HG03354 (cell line): ENCODE data around the gene RUSC1.
A peak's percentile ranks its signal among the peaks of the same experiment; 100 is the strongest.

Experiments
- ATAC-seq: cut with Tn5 transposase; IDR thresholded peaks from one replicate; pipeline ENCODE4 v1.9.1; 2021; ENCODE audit warnings: mild to moderate bottlenecking; ENCODE audit not compliant: unreplicated experiment, poor library complexity, severe bottlenecking

RUSC1 gene

DNA sequence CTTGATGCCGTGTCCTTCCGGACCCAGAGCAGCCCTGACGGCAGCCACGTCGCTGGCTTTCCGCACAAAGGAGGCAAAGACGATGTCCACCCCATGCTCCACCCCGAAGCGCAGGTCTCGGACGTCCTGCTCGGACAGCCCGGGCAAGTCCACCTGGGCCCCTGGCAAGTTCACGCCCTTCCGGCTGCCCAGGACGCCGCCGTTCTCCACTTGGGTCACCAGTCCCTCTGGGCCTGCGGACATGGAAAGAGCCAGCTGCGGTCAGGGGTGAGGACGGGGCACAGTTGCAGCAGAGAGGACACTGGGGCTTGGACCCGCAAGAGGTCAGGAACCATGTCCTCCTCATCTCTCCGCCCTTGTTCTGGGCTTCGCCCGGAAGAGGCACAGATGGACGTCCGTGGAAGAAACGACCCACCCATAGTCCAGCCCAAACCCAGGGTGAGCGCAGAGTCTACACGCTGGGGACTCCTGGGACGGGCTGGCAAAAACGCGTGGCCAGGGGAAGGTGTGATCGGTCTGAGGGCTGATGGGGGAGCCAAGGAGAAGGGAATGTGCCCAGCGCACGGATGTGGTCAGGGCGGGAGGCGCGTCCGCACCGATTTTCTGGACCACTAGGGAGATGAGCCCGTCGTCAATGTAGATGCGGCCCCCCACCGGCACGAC, 26.0 kb upstream of the RUSC1 start:
- no peak for ATAC-seq

DNA sequence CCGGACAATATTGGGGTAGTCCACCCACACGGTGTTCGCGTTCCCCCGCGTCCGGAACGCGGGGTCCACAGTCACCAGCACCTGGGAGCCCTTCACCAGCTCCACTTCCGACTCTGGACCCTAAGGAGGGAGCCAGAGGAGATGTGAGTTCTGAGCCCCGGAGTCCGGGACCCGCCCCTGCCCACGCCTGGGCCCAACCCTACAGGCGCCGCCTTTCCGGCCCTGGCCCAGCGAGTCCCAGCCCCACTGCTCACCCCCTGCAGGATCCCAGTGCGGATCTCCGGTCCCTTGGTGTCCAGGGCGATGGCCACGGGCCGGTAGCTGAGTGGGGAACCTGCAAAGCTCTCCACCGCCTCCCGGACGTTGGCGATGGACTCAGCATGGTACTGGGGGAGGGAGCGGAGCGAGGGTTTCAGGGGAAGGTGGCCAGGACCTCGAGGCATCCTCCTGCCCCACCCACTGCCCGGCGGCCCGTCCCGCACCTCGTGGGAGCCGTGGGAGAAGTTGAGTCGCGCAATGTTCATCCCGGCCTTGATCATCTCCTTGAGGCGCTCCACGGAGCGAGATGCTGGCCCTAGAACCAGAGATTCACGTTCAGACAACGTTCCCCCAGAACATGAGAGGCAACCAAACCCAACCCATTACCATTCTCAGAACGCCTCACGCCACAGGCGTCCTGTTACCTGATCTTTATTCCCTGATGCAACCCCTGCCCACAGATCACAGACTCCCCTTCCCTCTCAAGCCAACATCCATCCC, 25.3 kb upstream of the RUSC1 start:
- ATAC-seq = no peak

DNA sequence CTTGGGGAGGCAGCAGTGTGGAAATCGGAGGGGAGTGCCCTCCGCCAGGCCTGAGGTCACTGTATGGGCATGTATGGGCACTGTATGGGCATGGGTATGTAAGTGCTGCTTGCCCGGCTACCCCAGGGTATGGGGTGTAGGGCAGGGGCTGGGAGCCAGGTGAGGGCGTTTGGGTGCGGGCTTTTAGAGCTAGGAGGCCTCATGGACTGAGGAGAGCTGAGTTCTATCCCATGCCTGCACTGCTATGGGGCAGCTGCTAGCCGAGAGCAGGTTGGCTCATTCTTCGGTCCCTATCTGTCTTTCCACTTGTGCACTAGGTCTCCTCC, 24.8 kb upstream of the RUSC1 start:
- ATAC-seq = no peak

DNA sequence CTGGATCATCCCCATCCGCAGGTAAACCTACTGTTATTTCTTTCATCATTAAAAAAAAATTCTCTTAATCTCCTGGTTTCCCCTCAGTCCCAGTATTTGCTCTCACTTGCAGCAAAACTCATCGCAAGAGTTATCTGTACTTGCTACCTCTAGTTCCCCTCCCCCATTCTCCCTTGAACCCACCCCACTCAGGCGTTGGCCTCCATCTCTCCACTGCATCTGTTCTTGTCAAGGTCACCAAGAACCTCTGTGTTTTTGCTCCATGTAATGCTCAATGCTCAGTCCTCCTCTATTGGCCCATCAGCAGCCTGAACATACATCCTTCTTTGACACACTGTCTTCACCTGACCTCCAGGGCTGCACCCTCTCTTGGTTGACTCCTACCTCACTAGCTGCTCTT, 24.0 kb upstream of the RUSC1 start:
- ATAC-seq = no peak

DNA sequence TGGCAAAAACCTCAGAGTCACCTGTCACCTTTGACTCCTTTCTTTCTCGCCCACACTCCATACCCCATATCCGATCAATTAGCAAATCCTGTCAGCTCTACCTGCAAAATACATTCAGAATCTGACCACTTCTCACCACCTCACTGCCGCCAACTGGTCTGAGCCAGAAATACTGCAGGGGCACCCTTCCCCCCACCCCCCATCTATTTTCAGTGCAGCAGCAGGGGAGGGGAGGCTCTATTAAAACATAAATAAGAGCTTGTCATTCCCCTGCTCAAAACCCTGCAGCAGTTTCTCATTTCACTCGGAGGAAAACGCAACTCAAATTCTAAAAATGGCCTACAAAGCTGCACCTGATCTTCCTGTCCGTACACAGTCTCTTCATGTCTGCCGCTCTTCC, 23.3 kb upstream of the RUSC1 start:
- ATAC-seq = no peak

DNA sequence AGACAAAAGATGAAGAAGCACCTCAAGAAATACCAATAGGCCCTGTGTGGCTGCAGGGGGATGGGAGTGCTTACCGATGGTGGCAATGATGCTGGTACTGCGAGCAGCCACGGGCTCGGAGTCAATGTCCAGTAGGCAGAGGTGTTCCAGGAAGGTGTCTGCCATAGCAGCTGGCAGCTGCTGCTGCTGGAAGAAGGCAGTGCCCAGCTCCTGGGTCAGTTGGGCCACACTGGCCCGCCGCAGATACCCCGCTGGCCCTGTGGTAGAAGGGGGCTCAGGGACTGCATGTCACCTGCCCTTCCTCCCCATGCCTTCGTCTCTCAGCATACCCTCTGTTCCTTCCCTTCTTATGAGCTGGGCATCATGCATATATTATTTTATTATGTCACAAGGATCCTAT, 20.7 kb upstream of the RUSC1 start:
- ATAC-seq = no peak

DNA sequence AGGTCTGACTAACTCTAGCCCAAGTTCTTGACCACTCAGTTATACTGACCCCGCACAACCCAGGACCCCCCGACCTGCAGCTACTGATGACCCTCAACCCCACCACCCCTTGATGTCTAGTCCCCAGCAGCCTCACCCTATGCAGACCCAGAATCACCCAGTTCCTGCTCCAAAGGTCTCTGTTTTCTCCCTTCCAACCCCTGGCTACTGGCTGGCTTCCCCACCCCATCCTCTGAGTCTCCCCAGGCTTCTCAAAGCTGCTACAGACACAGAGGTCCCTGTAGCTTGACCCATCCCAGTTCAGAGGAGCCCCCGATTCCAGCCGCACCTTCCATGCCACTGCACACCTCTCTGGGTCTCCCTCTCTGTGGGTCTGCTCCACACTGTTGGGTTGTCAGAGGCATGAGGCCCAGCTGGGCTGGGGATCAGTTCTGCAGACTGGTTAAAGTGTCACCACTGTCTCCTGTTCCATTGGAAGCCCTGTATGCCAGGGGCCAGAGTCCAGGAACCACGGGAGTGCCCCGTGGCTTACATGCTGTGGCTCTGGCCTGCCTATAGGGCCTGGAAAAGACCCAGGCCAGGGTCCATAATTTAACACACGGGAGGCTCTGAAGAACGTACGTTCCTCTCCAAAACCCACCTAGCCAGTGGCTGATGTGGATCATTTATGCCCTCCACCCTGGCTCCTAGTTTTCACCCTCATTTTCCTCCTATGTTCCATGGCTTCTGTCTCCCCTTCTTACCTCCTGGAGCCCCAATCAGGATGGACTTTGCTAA, 20.0 kb upstream of the RUSC1 start:
- no peak for ATAC-seq

DNA sequence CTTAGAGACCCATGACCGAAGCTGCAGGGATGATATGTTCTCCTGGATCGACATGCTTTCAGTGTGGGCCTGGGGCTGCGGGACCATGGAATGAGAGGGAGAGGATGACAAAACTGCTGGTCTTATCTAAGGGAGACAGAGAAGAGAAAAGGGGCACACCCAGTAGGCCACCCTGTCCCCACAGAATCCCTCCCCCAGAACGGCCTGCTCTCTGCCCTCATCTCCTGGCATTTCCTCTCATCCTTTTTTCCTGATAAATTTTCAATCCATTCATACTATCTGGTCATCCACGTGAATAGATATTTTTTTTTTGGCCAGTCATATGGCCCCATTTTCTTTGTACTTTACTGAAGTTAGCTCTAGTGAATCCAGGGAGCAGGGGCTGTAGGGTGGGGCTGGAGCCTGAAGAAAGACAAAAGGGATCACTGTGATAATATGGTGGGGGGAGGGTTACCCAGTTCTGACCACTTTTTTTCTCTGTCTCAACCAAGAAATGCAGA, 19.3 kb upstream of the RUSC1 start, which contains the start of gene PKLR:
TSS of gene PKLR (minus strand) at position 97 of the 500 bp plus-strand sequence. CDS start at position 54, 43 bp downstream.
- no peak for ATAC-seq

DNA sequence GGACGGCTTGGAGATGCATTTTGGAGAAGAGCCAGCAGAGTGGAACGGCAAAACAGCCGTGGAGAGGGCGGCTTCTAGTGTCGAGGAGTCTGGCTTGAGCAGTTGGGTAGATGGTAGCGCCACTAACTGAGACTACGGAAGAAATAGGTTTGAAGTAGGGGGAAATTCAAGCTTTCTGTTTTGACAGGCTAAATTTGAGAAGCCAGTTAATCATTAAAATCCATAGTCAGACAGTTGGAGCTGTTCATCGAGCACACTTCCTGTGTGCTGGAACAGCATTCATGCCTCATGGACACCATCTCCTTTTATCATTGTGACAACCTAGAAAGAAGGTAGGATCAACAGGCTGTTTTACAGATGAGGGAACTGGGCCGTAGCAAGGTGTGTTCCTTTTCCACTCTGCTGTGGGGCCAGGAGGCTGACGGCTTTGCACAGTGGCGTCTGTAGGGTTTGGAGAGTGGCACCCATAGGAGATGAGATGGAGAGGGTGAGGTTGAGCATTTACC, 16.1 kb upstream of the RUSC1 start:
- ATAC-seq = no peak

DNA sequence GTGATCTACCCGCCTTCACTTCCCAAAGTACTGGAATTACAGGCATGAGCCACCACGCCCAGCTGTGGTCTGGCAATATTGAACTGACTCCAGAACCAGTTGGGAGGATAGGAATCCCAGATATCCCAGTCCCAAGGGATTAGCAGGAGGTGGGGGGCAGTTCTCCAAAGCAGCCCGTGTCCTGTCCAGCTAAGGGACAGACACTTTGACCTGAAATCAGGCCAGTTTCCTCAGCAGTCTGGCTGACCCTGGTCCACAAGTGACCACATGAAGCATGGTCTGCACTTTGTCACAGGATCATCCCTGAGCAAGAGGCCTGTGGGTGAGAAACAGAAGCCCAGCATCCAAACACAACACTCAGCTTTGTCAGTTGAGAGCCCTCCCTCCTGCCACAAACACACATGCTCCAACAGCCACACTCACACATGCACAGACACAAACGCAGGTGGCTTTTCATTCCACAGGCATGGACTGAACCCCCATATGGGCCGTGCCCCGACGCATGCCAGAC, 14.8 kb upstream of the RUSC1 start:
- ATAC-seq = no peak

DNA sequence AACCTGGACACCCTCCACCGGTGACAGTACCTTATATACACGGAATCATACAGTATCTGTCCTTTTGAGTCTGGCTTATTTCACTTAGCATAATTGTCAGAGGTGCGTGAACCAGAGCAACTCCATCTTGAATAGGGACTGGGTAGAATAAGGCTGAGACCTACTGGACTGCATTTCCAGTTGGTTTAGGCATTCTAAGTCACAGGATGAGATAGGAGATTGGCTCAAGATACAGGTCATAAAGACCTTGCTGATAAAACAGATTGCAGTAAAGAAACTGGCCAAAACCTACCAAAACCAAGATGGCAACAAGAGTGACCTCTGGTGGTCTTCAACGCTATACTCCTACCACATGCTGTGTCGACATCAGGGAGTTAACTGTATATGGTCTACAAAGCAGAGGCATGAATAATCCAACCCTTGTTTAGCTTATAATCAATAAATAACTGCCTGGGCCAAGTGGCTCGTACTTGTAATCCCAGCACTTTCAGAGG, 13.4 kb upstream of the RUSC1 start:
- no peak for ATAC-seq

DNA sequence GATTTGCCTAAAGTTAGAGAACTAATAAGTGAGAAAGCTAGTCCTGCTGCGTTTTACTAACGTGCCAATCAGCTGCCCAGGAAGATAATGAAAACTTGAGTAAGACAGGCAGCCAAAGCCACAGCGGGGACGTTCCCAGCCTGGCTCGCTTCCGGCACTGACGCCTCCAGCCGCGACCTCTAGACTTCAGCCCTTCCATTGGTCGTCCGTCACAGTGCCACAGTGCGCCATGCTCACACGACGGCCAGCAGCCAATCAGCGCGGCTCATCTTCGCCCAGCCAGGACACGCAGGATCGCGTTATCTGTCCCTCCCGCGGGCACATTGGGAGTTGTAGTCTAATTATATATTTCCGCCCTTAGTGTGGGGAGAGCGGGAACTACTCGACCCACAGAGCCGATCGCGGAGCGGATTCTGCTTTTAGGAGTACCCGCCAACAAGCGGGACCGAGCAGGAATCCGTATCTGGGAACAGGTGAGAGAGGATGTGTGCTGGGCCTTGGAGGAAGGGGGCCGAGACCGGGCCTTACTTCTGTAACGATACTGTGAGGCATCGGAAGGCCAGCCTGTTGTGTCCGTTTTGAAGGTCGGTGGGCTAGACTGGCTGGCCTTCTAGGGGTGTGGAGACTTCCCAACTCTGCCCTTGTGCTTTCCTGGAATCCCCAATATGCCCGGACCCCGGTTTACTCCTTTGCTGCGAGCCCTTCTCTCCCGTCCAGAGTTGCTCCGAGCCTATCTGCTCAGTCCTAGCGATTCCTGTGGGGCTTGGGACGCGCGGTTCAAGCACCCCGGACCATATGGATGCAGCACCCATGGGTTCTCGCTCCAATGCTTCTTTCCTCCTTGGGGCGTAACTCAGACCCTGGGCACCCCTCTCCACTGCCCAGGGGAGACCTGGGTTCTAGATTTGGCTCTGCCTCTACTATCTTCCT, 11.9 kb upstream of the RUSC1 start, which contains the start of gene FDPS:
TSS of gene FDPS (plus strand) at position 374 of the 930 bp plus-strand sequence. CDS start 924 bp downstream, outside the sequence.
- peak; percentile 92 for ATAC-seq

DNA sequence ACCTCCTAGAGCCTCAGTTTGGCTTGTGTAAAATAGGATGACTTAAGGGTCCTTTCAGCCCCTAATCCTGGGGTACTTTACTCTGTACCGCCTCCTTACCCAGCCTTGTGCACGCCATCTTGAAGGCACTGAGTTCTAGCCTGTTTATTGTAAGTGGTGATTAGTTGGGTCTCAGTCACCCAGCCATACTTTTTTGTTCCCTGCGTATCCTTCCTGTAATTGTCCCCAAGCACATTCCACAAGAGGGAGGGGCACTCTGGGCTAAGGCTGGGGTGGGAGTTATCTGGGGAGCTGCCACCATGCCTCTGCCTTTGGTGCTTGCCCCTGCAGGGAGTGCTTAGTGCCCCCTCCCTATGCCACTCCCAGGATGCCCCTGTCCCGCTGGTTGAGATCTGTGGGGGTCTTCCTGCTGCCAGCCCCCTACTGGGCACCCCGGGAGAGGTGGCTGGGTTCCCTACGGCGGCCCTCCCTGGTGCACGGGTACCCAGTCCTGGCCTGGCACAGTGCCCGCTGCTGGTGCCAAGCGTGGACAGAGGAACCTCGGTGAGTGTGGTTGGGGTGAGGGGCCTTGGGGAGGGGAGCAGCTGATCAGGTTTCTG, 11.2 kb upstream of the RUSC1 start:
- ATAC-seq = no peak

DNA sequence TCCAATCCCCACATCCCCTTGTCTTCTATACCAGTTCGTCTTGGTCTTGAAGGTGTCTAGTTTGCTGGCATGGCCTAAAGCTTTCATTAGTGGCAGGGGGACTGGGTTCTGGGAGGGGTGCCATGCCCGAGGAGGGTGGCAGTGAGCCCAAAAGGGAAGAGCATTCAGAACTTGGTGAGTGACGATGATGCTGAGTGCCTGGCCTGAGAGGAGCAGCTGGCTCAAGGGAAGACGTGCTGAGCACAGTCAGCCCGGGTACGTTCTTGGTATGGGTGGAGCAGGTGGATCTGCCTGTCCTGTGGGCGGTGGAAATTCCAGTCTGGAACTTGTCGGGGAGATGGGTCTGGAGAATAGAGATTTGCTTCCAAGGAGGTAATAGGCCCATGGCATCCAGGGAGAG, 7.4 kb upstream of the RUSC1 start:
- ATAC-seq = no peak

DNA sequence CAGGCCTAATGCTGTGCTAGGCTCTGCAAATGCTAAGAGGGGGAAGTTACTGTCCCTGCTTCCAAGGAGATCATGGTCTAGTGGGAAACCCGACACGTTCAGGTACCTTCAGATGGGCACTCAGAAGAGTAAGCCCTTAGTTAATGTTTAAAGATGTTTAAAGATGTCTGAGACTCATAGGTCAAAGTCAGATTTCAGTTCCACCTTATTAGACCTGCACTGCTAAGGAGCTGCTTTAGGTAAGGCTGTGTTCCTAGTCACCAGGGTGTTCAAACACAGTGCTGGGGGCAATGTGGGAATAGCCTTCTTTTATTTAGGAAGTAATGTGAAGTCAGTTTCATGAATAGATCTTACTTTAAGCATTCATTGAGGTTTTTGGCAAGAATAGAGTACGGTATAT, 3.8 kb upstream of the RUSC1 start:
- no peak for ATAC-seq

DNA sequence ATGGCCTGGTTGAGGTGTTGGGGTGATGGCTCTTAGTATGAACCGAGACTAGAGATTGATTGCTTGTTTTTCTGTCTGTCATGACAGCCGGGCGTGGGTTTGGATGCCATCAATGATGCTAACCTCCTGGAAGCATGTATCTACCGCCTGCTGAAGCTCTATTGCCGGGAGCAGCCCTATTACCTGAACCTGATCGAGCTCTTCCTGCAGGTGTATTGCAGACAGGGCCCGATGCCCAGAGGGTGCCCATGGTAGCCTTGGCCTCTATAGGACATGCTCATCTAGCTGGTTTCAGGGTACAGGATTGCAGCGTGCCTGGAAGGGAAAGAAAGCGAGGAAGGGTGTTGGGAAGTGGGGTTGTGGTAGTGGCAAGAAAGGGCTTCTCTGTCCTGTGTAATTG, 2.6 kb upstream of the RUSC1 start:
- ATAC-seq = no peak

DNA sequence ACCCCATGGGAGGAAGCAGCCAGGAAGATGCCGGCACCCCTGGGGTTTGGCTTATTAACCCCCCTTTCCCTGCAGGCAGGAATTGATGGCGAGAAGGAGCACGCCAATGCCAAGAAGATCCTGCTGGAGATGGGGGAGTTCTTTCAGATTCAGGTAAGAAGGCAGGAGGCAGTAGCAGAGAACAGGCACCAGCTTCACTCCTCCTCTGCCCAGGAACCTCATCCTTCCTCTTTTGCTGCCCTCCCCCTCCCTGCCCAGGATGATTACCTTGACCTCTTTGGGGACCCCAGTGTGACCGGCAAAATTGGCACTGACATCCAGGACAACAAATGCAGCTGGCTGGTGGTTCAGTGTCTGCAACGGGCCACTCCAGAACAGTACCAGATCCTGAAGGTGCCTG, 1.2 kb upstream of the RUSC1 start:
- no peak for ATAC-seq

DNA sequence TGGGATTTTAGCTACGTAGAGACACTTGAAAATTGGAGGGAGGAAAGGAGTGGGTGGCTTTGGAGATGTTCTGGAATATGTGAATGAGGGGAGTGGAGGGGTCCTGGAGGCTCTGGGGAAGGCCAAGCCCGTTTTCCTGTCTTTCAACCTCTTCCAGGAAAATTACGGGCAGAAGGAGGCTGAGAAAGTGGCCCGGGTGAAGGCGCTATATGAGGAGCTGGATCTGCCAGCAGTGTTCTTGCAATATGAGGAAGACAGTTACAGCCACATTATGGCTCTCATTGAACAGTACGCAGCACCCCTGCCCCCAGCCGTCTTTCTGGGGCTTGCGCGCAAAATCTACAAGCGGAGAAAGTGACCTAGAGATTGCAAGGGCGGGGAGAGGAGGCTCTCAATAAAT, 442 bp upstream of the RUSC1 start:
- no peak for ATAC-seq
